ENCODE data around the gene SBNO1.

- TF ChIP-seq ZNF274 (IDR thresholded peaks at IDR 0.05; ENCODE audit: low read depth, low read length) (no peak), YY1 (IDR thresholded peaks at IDR 0.05; ENCODE audit: insufficient read depth, insufficient read length) (no peak)
These were observed 100.0 kb downstream of the SBNO1 start for GRCh38 chr12:123264642-123265041.
